SK-MEL-5 (cell line): ENCODE data around the gene SLC25A38. TPM values are rescaled to one million over a fixed set of nuclear protein-coding genes. Genes with fewer than 3 reads are reported as not detected.

Source experiments
- small RNA-seq, 2 experiments: library from RNA; depleted of rRNA; stranded (forward); fragments of <200 nt; gene quantifications; one replicate each; pipeline ENCODE3, GENCODE V24; 2014
- total RNA-seq: library from RNA; depleted of rRNA; stranded (reverse); fragments of >200 nt; shearing (Covaris generic); gene quantifications from 2 replicates; pipeline ENCODE4 v1.2.3, GENCODE V29; 2014; rRNA removed

Gene SLC25A38
- total RNA-seq, 1 experiment from 2014 or later: 17.7 TPM

Small RNA genes within 50 kb of the gene (small RNA-seq; reads per million reads assigned to genes)
- 0 reads per million in 2 experiments for gene SNORA6
- 0 reads per million in 2 experiments for gene SNORA62

Other genes starting within 250 kb of the SLC25A38 start
- gene CSRNP1, start 229.8 kb upstream of the SLC25A38 start, total RNA-seq: 4.2 and 5.2 TPM in 2 replicates
- gene XIRP1, start 190.8 kb upstream of the SLC25A38 start, total RNA-seq: 0.03 TPM in 1 of 2 replicates, not detected in the other
- gene CX3CR1, start 103.3 kb upstream of the SLC25A38 start, total RNA-seq: not detected in 2 replicates
- not detected in 2 replicates for gene CCR8, start 53.7 kb upstream of the SLC25A38 start, total RNA-seq
- 1,987 and 2,436 TPM in 2 replicates for gene RPSA, start 23.4 kb downstream of the SLC25A38 start, total RNA-seq
- not detected in 2 replicates for gene MOBP, start 84.3 kb downstream of the SLC25A38 start, total RNA-seq